LNCaP clone FGC (cell line): ENCODE data around the gene AAR2.

Source experiments
- DNase-seq: peaks from one replicate; pipeline ENCODE4 v3.0.0-alpha.2; 2011; ENCODE audit warnings: low read depth
- H3K4me3 ChIP-seq: 2 replicates; pipeline ENCODE4 v1.5.1; 2011; ENCODE audit warnings: mild to moderate bottlenecking, low read depth, low read length, control low read depth
- CTCF ChIP-seq: IDR thresholded peaks from 2 replicates; pipeline ENCODE4 v1.5.1; 2012; ENCODE audit warnings: mild to moderate bottlenecking; ENCODE audit not compliant: control insufficient read depth, insufficient read depth; ENCODE audit errors: extremely low read depth

Gene AAR2

GRCh38 chr20:36277546-36277945 lies 41.3 kb downstream of the AAR2 start:
- no peak for TF ChIP-seq CTCF
- DNase-seq = no peak

GRCh38 chr20:36279362-36279761 lies 43.1 kb downstream of the AAR2 start:
- no peak overlapping the region for H3K4me3 ChIP-seq
- TF ChIP-seq CTCF = no peak
- no peak for DNase-seq

More at GRCh38 chr20:36277546-36277945, 41.3 kb downstream of the AAR2 start:
- no peak overlapping the region for H3K4me3 ChIP-seq

GRCh38 chr20:36279776-36280175 lies 43.5 kb downstream of the AAR2 start:
- no peak for TF ChIP-seq CTCF
- no peak for DNase-seq
- H3K4me3 ChIP-seq = no peak overlapping the region

- DNase-seq = no peak
- TF ChIP-seq CTCF = no peak
- no peak overlapping the region for H3K4me3 ChIP-seq
Observed at GRCh38 chr20:36281785-36282380, 45.6 kb downstream of the AAR2 start.

- no peak for DNase-seq
- no peak for TF ChIP-seq CTCF
- no peak overlapping the region for H3K4me3 ChIP-seq
Observed at GRCh38 chr20:36284751-36285150, 48.5 kb downstream of the AAR2 start.

- no peak for TF ChIP-seq CTCF
- no peak for DNase-seq
- H3K4me3 ChIP-seq = no peak overlapping the region
Observed at GRCh38 chr20:36285746-36286447, 49.6 kb downstream of the AAR2 start.

- no peak for DNase-seq
- no peak for TF ChIP-seq CTCF
- H3K4me3 ChIP-seq = no peak overlapping the region
Observed at GRCh38 chr20:36297656-36298055, 61.4 kb downstream of the AAR2 start.
